H9 (cell line): ENCODE results near the gene TBC1D3B. TPM values are rescaled to one million over a fixed set of nuclear protein-coding genes. Genes with fewer than 3 reads are reported as not detected.
"Not testable (repeated sequence)": the region's sequence is repeated elsewhere in the genome, so short reads cannot be mapped to it uniquely, and the experiment has no call there.

Source experiments
- DNase-seq: peaks from one replicate; pipeline ENCODE4 v3.0.0-alpha.2; 2017
- H2AFZ ChIP-seq: one replicate; pipeline ENCODE4 v1.6.1; 2013; ENCODE audit warnings: mild to moderate bottlenecking, low read length, control low read depth, moderate library complexity
- H2AK5ac ChIP-seq: 2 replicates; pipeline ENCODE4 v1.6.1; 2013; ENCODE audit warnings: low read length, control low read depth, mixed read lengths; ENCODE audit not compliant: insufficient read length
- H2BK120ac ChIP-seq: one replicate; pipeline ENCODE4 v1.6.1; 2013; ENCODE audit warnings: low read depth, mild to moderate bottlenecking, low read length, control low read depth, inconsistent platforms; ENCODE audit not compliant: poor library complexity, severe bottlenecking
- H2BK12ac ChIP-seq: 2 replicates; pipeline ENCODE4 v1.6.1; 2013; ENCODE audit warnings: low read length, control low read depth, mixed read lengths, low read depth; ENCODE audit not compliant: insufficient read length
- H2BK15ac ChIP-seq: 2 replicates; pipeline ENCODE4 v1.6.1; 2013; ENCODE audit warnings: low read depth, low read length, control low read depth
- H2BK20ac ChIP-seq: one replicate; pipeline ENCODE4 v1.6.1; 2013; ENCODE audit warnings: low read depth, mild to moderate bottlenecking, low read length, control low read depth, inconsistent platforms; ENCODE audit not compliant: poor library complexity, severe bottlenecking
- H2BK5ac ChIP-seq: 2 replicates; pipeline ENCODE4 v1.6.1; 2013; ENCODE audit warnings: low read length, control low read depth, mixed read lengths; ENCODE audit not compliant: insufficient read length
- H3K14ac ChIP-seq: 2 replicates; pipeline ENCODE4 v1.6.1; 2013; ENCODE audit warnings: low read length, control low read depth; ENCODE audit not compliant: insufficient read depth
- H3K18ac ChIP-seq: 2 replicates; pipeline ENCODE4 v1.6.1; 2013; ENCODE audit warnings: low read depth, mild to moderate bottlenecking, mixed read lengths, low read length, control low read depth; ENCODE audit not compliant: insufficient read length
- H3K23ac ChIP-seq: 2 replicates; pipeline ENCODE4 v1.6.1; 2013; ENCODE audit warnings: low read length, control low read depth, mixed read lengths, low read depth; ENCODE audit not compliant: insufficient read length
- H3K23me2 ChIP-seq: 2 replicates; pipeline ENCODE4 v1.6.1; 2013; ENCODE audit warnings: low read depth, mild to moderate bottlenecking, mixed read lengths, low read length, control low read depth; ENCODE audit not compliant: insufficient read length, poor library complexity, severe bottlenecking
- H3K27ac ChIP-seq: 2 replicates; pipeline ENCODE4 v1.5.1; 2013; ENCODE audit warnings: low read length, control low read depth, mixed read lengths, low read depth; ENCODE audit not compliant: insufficient read length
- H3K27me3 ChIP-seq: 2 replicates; pipeline ENCODE4 v1.6.1; 2013; ENCODE audit warnings: low read length, control low read depth, inconsistent platforms; ENCODE audit not compliant: insufficient read depth
- H3K4ac ChIP-seq: 2 replicates; pipeline ENCODE4 v1.6.1; 2013; ENCODE audit warnings: low read depth, mild to moderate bottlenecking, control low read depth, inconsistent platforms, low read length, moderate library complexity
- H3K4me1 ChIP-seq: 2 replicates; pipeline ENCODE4 v1.6.1; 2013; ENCODE audit warnings: low read length, control low read depth, inconsistent platforms; ENCODE audit not compliant: insufficient read depth
- H3K4me2 ChIP-seq: 2 replicates; pipeline ENCODE4 v1.6.1; 2013; ENCODE audit warnings: low read length, control low read depth, mixed read lengths; ENCODE audit not compliant: insufficient read length, insufficient read depth
- H3K56ac ChIP-seq: 2 replicates; pipeline ENCODE4 v1.6.1; 2013; ENCODE audit warnings: low read depth, mild to moderate bottlenecking, mixed read lengths, low read length, control low read depth; ENCODE audit not compliant: insufficient read length
- H3K79me1 ChIP-seq: 2 replicates; pipeline ENCODE4 v1.6.1; 2013; ENCODE audit warnings: low read depth, mild to moderate bottlenecking, moderate library complexity, low read length, control low read depth, inconsistent platforms; ENCODE audit not compliant: insufficient read depth, poor library complexity, severe bottlenecking
- H3K79me2 ChIP-seq: 2 replicates; pipeline ENCODE4 v1.6.1; 2013; ENCODE audit warnings: low read length, control low read depth, inconsistent platforms; ENCODE audit not compliant: insufficient read depth
- H3K9ac ChIP-seq: 2 replicates; pipeline ENCODE4 v1.6.1; 2013; ENCODE audit warnings: low read length, control low read depth, mixed read lengths; ENCODE audit not compliant: insufficient read length; ENCODE audit errors: extremely low read depth
- H3K9me3 ChIP-seq: one replicate; pipeline ENCODE4 v1.6.1; 2013; ENCODE audit warnings: low read depth, low read length, inconsistent platforms; ENCODE audit not compliant: control insufficient read depth
- H3T11ph ChIP-seq: one replicate; pipeline ENCODE4 v1.6.1; 2013; ENCODE audit warnings: mild to moderate bottlenecking, low read length, control low read depth, inconsistent platforms
- H4K20me1 ChIP-seq: one replicate; pipeline ENCODE4 v1.6.1; 2013; ENCODE audit not compliant: control insufficient read depth, insufficient read length, insufficient read depth
- H4K5ac ChIP-seq: 2 replicates; pipeline ENCODE4 v1.6.1; 2013; ENCODE audit warnings: low read depth, mild to moderate bottlenecking, mixed read lengths, low read length, control low read depth; ENCODE audit not compliant: insufficient read length
- H4K8ac ChIP-seq: replicated peaks from 2 replicates; pipeline ENCODE4 v1.6.1; 2013; ENCODE audit warnings: low read length, control low read depth, mixed read lengths, low read depth; ENCODE audit not compliant: insufficient read length
- H4K91ac ChIP-seq: 2 replicates; pipeline ENCODE4 v1.6.1; 2013; ENCODE audit warnings: low read depth, mild to moderate bottlenecking, moderate library complexity, mixed read lengths, low read length, control low read depth; ENCODE audit not compliant: insufficient read length
- H3K27ac Mint-ChIP-seq, 3 experiments: 2 replicates in 2 of 3; 3 replicates in 1 of 3; pipeline ENCODE4 v1.8.0; 2020 to 2021; ENCODE audit warnings: mixed read lengths in 3 of 3, mild to moderate bottlenecking in 1 of 3, moderate library complexity in 1 of 3
- H3K27me3 Mint-ChIP-seq: 2 replicates; pipeline ENCODE4 v1.8.0; 2021; ENCODE audit warnings: low read depth, mild to moderate bottlenecking, moderate library complexity, mixed read lengths
- H3K36me3 Mint-ChIP-seq, 3 experiments: 2 replicates in 2 of 3; 3 replicates in 1 of 3; pipeline ENCODE4 v1.8.0; 2020 to 2021; ENCODE audit warnings: low read depth in 3 of 3, mixed read lengths in 3 of 3; ENCODE audit not compliant: insufficient read depth in 1 of 3
- H3K4me1 Mint-ChIP-seq, 2 experiments: 2 replicates each; pipeline ENCODE4 v1.8.0; 2020; ENCODE audit warnings: mixed read lengths in 2 of 2
- H3K4me3 Mint-ChIP-seq, 2 experiments: 2 replicates in 1 of 2; 3 replicates in 1 of 2; pipeline ENCODE4 v1.8.0; 2020 to 2021; ENCODE audit warnings: mild to moderate bottlenecking in 2 of 2, mixed read lengths in 2 of 2, moderate library complexity in 1 of 2
- H3K9me3 Mint-ChIP-seq, 2 experiments: 2 replicates in 1 of 2; 3 replicates in 1 of 2; pipeline ENCODE4 v1.8.0; 2020; ENCODE audit warnings: mild to moderate bottlenecking in 2 of 2, mixed read lengths in 2 of 2, moderate library complexity in 1 of 2
- WGBS: extraction: QIAGEN DNeasy Blood & Tissue Kit; methylation state at CpG from one replicate; pipeline ENCODE4 v1.1.7; 2013; ENCODE audit warnings: missing lambda C conversion rate, low lambda C conversion rate, mixed read lengths; ENCODE audit not compliant: insufficient read length; ENCODE audit errors: extremely low coverage; 5-methylcytosine and 5-hydroxymethylcytosine counted together
- long read RNA-seq: library from polyadenylated mRNA; unstranded; transcript quantifications from one replicate; pipeline ENCODE4 v2.0.0, GENCODE V29; 2020
- total RNA-seq: library from RNA; stranded (reverse); gene quantifications from 2 replicates; pipeline ENCODE4 v1.2.1, GENCODE V29; 2021

TBC1D3B gene
- 5.5 and 8.8 TPM in 2 replicates for total RNA-seq
- long read RNA-seq, result 0 reads

GRCh38 chr17:36176536-36176935 is at the start of gene TBC1D3B:
TSS of gene TBC1D3B (minus strand) at chr17:36176636. CDS start at chr17:36175050, 1,586 bp downstream.
- not testable (repeated sequence) for H3K36me3 Mint-ChIP-seq, H4K8ac ChIP-seq, H2BK20ac ChIP-seq, H2AK5ac ChIP-seq, H3K79me2 ChIP-seq, H3K4me2 ChIP-seq, H3T11ph ChIP-seq, H3K23ac ChIP-seq, H4K5ac ChIP-seq, H4K91ac ChIP-seq, H2BK12ac ChIP-seq, H3K9ac ChIP-seq, H3K79me1 ChIP-seq, H3K27ac ChIP-seq, H3K4ac ChIP-seq, H3K4me3 Mint-ChIP-seq, H3K27ac Mint-ChIP-seq, H2BK120ac ChIP-seq, H3K4me1 Mint-ChIP-seq, H2BK5ac ChIP-seq, H4K20me1 ChIP-seq, H3K4me1 ChIP-seq, H2AFZ ChIP-seq, H3K9me3 ChIP-seq, H3K18ac ChIP-seq, H3K56ac ChIP-seq, H3K27me3 ChIP-seq, H2BK15ac ChIP-seq, DNase-seq, H3K14ac ChIP-seq, H3K23me2 ChIP-seq, H3K9me3 Mint-ChIP-seq
- WGBS, result no CpG with 5 or more reads among the region's 11 CpGs
- H3K27me3 Mint-ChIP-seq, result peaks cover 13% of the 10 kb centered on the region

DNA sequence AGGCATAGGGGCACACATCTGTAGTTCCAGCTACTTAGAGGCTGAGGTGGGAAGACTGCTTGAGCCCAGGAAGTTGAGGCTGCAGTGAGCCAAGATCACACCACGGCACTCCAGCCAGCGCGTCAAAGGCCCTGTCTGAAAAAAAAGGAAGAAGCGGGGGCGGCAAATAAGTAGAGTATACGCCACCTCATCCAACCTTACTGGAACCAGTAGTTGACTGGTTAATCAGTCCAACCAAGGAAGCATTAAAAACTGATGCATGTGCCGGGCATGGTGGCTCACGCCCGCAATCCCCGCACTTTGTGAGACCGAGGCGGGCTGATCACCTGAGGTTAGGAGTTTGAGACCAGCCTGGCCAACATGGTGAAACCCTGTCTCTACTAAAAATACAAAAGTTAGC is 46.5 kb upstream of the TBC1D3B start:
- WGBS, result no CpG with 5 or more reads among the region's 12 CpGs
- peaks cover 14 to 15% of the 10 kb centered on the region in 2 experiments; a peak in 4 of 5 replicates for H3K9me3 Mint-ChIP-seq
- H2BK120ac ChIP-seq, result not testable (repeated sequence)

More for the DNA sequence above, 46.5 kb upstream of the TBC1D3B start:
- not testable (repeated sequence) for H3K18ac ChIP-seq, H3K27ac ChIP-seq, H2BK12ac ChIP-seq, H3K23me2 ChIP-seq, H3T11ph ChIP-seq, H3K4me2 ChIP-seq, H4K91ac ChIP-seq, H2BK20ac ChIP-seq, H3K27ac Mint-ChIP-seq, H3K9ac ChIP-seq, H4K20me1 ChIP-seq, H2BK15ac ChIP-seq, H3K9me3 ChIP-seq, H4K8ac ChIP-seq, H3K4me1 Mint-ChIP-seq, H3K27me3 Mint-ChIP-seq, H4K5ac ChIP-seq, H2AFZ ChIP-seq, H3K4me3 Mint-ChIP-seq, H3K23ac ChIP-seq, H3K36me3 Mint-ChIP-seq, H3K79me1 ChIP-seq, H3K56ac ChIP-seq, H3K4me1 ChIP-seq, H3K79me2 ChIP-seq, H2BK5ac ChIP-seq, H2AK5ac ChIP-seq, H3K4ac ChIP-seq, H3K27me3 ChIP-seq, H3K14ac ChIP-seq
- peak; percentile 22 for DNase-seq
